HG03159 (cell line): ENCODE measurements around the gene CHIC1.
"Not testable (repeated sequence)": the region's sequence is repeated elsewhere in the genome, so short reads cannot be mapped to it uniquely, and the experiment has no call there.

Experiments used
- ATAC-seq: cut with Tn5 transposase; IDR thresholded peaks from one replicate; pipeline ENCODE4 v1.9.1; 2021; ENCODE audit warnings: mild to moderate bottlenecking, moderate library complexity; ENCODE audit not compliant: unreplicated experiment

CHIC1 gene

DNA sequence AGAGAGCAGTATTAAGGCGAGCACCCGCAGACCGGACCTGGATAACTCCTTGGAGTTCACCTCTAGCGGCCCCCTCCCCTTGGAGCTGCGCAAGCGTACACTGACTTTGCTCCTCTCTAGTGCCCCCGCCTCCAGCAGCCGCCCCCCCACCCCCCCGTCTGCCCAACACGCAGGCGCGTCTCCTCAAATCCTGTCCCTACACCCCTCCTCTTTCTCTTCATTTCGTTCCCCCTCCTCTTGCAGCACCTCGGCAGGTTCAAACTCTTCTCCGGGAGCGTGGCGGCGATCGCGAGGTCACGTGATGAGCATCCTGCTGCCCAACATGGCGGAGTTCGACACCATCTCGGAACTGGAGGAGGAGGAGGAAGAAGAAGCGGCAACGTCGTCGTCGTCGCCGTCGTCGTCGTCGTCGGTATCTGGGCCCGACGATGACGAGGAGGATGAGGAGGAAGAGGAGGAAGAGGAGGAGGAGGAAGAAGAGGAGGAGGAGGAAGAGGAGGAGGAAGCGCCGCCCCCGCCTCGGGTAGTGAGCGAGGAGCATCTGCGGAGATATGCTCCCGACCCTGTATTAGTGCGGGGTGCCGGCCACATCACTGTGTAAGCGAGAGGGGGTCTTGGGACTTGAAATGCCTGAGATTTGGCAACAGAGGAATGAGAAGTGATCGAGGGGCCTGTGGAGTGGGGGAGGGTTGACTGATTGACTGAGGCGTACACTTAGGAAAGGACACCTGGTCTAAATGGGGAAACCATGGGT is at the start of gene CHIC1:
TSS of gene CHIC1 (plus strand) at position 214 of the 754 bp plus-strand sequence. CDS start at position 302, 88 bp downstream.
- ATAC-seq, result peak; percentile 55

DNA sequence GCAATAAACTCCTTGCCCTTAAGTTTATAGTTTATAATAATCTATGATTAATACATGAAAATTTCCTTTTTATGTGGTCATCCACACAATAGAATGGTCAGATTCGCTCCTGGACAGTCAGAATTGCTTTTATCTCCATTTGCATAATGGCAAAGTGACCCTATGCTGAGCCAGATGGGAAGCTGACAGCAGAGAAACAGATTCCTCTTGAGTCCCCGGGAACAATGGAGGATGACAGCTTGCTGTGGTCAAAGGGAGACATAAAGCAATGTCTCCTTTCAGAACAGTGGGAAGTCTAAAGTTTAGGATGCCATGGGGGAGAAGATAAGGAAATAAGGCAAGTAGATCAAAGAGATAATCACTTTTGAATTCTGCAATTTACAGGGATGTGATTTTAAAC is 40.2 kb upstream of the CHIC1 start:
- ATAC-seq, result not testable (repeated sequence)

DNA sequence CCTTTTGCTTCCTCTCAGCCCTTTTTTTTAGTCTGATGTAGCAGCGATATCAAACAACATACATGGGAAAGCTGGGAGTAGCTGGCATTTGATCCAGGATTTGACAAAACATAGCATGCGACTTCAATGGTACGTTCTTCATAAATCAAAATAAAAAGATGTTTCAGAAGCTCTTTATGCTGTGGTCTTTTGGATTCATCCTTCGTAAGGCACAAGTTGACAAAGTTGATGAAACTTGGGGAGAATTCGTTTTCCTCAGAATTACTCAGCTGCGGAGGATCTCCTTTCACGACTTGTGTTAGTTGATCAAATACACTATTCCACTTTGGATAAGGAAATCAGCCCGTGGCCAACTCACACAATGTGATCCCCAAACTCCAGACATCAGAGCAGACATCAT is 38.1 kb upstream of the CHIC1 start:
- no peak for ATAC-seq

DNA sequence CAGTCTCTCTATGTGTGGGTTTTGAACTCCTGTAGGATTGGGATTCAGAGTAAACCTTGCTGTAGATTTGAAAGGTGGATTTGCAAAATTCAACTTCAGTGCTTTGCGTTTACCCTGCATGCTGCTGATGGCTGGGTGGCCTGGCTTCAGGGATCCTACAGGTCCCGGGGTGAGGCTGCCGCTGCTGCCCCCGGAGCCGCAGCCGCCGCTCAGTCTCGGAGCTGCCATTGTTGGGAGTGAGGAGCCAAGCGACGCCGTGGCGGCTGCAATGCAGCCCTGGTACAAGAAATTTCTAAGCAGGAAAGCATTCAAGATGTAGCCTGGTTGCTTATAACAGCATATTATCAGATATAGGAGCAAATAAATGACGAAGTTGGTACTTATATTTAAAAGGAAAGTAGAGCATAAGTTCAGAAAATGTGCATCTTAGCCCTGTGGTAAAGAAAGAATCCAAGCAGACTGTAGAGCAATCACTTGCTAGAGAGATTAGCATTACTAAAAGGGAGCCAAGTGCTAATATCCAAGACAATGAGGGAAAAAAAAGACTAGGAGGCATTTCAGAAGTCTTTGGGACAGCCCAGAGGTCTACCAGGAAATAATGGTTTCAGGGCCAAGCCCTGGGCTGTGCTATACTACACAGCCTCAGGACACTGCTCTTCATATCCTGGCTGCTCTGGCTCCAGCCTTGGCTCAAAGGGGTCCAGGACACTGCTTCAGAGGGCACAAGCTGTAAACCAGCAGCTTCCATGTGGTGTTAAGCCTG is 36.9 kb upstream of the CHIC1 start:
- ATAC-seq, result no peak

DNA sequence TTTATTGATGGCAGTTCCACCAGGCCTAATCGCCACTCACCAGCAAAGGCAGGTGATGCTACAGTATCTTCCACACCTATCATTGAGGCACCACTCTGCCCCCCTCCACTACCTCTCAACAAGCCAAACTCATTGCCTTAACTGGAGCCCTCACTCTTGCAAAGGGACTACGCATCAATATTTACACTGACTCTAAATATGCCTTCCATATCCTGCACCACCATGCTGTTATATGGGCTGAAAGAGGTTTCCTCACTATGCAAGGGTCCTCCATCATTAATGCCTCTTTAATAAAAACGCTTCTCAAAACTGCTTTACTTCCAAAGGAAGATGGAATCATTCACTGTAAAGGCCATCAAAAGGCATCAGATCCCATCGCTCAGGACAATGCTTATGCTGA is 31.3 kb upstream of the CHIC1 start:
- not testable (repeated sequence) for ATAC-seq

DNA sequence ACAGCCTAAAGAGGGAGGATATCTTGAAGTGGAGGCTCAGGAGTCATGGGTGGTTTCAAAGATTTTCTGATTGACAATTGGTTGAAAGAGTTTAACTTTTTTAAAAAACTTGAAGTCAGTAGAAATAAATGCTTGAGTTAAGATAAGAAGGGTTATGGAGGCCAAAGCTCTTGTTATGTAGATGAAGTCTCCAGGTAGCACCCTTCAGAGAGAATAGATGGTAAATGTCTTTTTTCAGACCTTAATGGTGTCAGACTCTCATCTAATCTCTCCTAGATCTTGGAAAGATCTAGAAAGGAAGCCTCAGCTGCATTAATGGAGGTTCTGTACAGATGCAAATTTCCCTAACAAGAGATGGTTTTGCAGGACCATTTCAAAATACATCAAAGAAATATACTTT is 6.8 kb upstream of the CHIC1 start:
- ATAC-seq, result no peak

DNA sequence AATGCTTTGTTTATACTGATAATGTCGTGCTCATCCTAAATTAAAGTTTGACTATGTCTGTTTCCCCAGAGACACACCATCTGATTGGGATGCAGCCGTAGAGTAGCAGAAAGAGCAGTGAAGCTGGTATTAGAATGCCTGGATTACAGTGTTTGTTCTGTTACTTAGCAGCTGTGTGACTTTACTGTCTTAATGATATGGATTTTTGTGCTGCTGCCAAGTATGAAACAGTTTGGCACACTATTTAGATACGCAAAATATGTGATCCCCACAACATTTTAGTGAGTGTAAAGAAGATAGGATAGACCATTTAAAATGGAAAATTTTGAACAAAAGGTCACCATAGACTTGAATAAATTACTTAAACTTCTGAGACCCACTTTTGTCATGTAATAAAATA is 1.2 kb upstream of the CHIC1 start:
- no peak for ATAC-seq

DNA sequence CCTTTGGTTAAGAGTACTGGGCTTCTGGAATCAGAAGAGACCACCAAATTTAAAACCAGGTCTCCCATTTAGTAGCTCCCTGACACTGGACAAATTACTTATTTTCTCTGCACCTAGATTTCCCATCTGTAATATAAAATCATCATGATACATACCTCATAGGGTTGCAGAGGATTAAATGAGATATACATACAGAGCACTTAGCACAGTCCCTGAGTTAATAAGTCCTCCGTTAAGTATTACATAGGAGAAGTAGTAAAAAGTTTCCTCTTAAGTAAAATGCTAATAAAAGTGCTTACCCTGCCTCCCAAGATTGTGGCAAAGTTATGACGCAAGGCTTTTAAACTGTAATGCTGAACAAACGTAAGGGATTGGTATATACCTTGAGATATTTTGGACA is 539 bp upstream of the CHIC1 start:
- ATAC-seq, result peak; percentile 12

DNA sequence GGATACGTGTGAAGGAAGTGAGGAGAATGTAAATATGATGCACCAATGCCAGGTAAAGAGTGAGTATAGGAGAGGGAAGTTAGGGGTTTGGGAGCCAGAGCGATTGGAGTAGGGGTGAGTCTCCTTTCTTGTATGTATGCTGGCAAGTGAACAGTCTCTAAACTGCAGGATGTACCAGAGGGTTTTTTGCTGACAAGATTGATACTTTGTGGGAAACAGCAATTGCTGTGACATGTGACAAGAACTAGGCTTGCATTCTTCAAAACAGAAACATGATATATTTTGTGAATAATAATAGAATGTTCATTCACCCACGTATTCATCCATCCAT is 706 bp downstream of the CHIC1 start:
- peak; percentile 41 for ATAC-seq

DNA sequence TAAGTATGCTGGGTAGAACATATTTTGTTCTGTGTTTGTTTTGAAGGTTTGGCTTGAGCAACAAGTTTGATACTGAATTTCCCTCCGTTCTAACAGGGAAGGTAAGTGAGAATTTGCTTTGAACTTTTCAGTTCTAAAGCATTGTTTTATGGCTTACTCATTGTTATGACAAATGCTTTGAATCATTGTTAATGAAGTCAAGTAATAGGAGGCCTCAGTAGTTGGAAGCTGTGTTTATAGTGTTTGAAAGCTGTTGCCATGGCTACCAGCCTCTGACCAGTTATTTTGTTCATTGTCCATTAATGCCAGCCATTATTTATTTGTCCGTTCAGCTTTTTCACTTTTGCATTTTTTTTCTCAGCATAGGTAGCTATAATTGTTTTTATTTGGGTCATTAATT is 14.4 kb downstream of the CHIC1 start:
- no peak for ATAC-seq

DNA sequence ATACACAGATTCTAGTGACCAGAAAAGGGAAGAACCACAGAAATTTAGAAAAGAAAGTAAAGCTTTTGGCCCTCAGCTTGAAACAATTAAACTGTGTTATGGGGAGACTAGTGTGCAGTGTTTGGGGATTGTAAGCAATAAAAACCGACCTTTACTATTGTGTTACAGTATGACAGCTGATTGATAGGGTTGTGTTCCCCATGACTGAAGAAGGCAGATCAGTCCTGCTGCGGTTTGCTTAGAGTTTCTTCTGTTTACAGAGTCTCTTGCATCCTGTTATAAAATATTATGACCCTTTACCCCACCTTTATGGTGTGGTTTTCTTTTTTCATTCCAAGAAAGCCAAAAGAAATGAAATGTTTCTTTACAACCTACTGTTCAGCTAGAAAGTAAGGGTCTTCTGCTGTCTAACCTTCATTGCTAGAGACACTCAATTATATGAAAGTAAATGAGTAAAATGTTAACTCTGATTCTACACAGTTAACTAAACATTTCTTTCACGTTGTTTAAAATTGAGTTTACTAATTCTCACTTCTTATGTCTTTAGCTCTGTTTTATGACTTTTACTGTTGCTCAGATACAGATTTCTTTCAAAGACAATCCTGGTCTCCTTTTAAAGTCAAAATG is 18.1 kb downstream of the CHIC1 start:
- ATAC-seq, result no peak

DNA sequence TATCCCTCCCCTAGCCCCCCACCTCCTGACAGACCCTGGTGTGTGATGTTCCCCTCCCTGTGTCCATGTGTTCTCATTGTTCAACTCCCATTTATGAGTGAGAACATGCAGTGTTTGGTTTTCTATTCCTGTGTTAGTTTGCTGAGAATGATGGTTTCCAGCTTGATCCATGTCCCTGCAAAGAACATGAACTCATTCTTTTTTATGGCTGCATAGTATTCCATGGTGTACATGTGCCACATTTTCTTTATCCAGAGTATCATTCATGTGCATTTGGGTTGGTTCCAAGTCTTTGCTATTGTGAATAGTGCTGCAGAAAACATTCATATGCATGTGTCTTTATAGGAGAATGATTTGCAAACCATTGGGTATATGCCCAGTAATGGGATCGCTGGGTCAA is 34.8 kb downstream of the CHIC1 start:
- not testable (repeated sequence) for ATAC-seq

DNA sequence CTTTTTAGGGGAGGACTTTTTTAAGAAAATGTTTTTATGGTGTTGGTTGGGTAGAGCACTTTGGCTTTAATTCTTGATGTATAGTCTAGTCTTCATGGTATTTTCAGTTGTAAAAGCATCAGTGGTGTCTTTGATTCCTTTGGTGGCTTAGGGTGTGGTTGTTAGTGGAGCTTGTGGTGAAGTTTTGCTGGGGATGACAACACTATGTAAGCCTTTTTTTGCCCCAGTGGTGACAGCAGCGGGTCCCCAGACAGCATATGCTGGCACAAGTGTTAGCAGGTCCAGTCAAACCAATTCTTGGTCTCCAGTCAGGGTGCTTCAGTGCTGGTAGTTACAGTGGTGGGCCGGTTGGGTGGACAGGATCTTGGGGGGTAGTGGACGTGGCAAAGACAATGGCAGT is 52.0 kb downstream of the CHIC1 start:
- ATAC-seq, result no peak

DNA sequence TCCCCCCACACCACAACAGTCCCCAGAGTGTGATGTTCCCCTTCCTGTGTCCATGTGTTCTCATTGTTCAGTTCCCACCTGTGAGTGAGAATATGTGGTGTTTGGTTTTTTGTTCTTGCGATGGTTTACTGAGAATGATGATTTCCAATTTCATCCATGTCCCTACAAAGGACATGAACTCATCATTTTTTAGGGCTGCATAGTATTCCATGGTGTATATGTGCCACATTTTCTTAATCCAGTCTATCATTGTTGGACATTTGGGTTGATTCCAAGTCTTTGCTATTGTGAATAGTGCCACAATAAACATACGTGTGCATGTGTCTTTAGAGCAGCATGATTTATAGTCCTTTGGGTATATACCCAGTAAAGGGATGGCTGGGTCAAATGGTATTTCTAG is 78.7 kb downstream of the CHIC1 start:
- not testable (repeated sequence) for ATAC-seq

DNA sequence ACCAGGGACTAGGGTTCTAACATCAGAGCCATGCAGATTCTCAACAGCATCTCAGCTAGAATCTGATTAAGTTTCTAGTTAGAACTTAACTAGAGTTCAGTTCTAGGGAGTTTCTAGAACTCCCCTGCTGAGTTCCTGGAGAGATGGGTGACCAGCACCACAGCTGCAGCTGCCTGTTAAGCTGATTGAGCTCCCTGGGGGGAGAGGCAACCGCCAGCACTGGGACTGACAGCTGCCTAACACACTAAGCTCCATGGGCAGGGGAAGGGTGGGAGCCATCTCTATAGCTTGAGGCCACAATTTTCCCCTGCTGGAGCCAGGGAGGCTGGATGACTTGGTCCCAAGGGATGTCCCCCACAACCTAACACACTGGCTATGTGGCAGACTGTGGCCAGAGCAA is 84.2 kb downstream of the CHIC1 start:
- ATAC-seq, result peak; percentile 49

DNA sequence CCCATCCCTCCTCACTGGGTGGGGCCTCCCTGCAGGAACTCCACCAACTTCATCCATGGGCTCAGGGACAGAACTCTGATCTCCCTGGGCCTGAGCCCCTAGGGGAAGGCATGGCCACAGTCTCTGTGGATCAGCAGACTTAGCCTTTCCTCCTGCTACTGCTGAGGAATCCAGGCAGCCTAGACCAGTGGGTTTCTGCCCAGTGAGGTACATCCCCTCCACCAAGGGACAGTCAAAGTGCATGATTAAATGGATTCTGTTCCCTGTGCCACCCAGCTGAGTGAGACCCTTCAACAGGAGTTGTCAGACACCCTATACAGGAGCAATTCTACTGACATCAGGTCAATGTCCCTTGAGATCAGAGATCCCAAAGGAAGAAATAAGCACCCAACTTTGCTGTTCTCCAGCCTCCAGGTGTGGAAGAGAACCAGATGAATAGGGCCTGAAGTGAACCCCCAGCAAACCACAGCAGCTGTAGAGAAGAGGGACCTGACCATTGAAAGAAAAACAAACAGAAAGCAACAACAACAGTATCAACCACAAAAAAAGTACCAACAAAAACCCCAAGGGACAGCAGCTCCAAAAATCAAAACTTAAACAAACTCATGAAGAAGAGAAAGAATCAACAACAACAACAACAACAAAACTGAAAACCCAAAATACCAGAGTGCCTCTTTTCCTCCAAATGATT is 84.8 kb downstream of the CHIC1 start:
- ATAC-seq, result peak; percentile 56

DNA sequence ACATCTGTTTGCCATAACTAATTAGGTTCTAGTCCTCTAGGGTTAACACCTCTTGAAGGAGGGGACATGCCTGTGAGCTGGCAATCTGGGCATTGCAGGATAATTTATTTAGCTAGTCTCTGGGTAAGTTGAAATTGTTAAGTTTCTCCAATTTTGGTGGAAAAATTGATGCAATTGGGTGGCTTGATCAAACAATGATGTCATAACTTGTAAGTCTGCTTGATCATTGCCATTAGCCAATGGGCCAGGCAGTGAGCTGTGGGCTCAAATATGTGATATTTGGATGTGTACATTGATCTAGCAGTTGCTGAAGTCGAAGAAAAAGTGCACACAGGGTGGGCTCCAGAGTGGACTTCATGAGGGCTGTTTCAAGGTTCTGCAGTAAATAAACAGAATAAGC is 98.3 kb downstream of the CHIC1 start:
- ATAC-seq, result not testable (repeated sequence)

DNA sequence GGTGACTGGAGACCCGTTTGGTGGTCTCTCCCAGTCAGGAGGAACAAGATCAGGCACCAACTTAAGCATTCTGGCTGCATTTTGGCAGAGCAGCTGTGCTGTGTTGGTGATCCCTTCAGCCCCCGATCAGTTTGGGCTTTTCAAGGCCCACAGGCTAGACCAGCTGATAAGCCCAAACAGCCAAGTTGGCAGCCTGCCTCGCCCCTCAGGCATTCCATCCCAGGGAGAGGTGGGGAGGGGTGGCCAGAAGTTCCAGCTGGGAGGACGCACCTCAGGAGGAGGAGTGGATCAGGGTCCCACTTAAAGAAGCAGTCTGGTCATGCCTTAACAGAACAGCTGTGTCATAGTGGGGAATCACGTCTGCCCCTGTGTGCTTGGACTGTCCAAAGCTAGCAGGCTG is 105.8 kb downstream of the CHIC1 start:
- no peak for ATAC-seq

DNA sequence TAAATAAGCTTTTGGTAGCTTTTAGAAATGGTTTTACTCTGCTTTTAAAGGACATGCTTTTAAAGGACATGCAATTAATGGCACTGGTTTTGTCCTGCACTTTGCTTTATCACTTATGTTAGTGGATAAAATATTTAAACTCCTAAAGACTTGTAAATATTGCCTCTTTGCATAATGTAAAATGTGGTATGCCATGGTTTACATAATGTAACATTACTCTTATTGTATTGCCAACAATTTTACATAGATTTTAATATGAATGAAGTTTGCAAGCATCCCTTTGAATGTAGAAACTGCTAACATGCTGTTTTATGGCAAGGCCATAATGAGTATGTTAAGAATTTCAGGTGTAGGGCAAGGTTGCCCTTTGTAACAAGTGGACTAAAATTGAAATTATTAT is 118.4 kb downstream of the CHIC1 start:
- ATAC-seq, result no peak

DNA sequence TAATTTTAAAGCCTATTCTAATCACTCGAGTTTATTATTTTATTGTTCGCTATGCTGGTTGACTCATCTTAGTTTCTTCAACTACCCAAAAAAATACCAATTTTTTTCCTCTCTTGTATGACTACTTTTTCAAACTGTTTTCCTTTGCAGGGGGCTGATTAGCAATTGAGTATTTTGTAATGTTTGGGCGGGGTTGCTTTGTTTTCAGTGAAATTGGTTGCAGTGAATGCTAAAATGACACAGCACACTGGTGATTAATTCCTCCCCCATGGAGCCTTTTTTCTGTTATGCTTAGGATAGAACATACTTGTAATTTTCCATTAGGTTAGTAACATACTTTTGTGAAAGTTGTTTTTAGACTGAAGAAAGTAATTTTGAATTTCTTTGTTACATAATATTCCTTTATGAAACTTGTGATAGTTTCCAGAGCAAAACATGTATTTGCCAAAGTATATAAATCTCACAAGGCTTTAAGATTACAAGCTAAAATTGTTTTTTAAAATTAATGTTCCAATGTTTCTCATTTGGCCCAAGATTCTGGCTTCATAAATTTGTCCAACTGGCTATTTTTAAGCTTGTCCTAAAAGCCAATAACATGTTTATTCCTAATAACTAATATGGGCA is 120.4 kb downstream of the CHIC1 start:
- ATAC-seq, result no peak

DNA sequence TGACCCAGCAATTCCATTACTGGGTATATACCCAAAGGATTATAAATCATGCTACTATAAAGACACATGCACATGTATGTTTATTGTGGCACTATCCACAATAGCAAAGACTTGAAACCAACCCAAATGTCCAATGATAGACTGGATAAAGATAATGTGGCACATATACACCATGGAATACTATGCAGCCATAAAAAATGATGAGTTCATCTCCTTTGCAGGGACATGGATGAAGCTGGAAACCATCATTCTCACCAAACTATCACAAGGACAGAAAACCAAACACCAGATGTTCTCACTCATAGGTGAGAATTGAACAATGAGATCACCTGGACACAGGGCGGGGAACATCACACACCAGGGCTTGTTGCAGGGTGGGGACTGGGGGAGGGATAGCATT is 144.0 kb downstream of the CHIC1 start:
- not testable (repeated sequence) for ATAC-seq
